ENCODE data around the gene ATG9A. TPM values are rescaled to one million over a fixed set of nuclear protein-coding genes. Genes with fewer than 3 reads are reported as not detected.
A peak's percentile ranks its signal among the peaks of the same experiment; 100 is the strongest.

The ATG9A gene
- total and polyA plus RNA-seq, 9 of the 15 experiments (the other 6 are each of a cell fraction or from before 2014, with no cell fraction given), result 0.25 to 65.6 (median 23.4) TPM

GRCh38 chr2:219177552-219178376 is 51.7 kb downstream of the ATG9A start, which contains the start of gene RETREG2 (continued):
- TF ChIP-seq, protein P1, sequence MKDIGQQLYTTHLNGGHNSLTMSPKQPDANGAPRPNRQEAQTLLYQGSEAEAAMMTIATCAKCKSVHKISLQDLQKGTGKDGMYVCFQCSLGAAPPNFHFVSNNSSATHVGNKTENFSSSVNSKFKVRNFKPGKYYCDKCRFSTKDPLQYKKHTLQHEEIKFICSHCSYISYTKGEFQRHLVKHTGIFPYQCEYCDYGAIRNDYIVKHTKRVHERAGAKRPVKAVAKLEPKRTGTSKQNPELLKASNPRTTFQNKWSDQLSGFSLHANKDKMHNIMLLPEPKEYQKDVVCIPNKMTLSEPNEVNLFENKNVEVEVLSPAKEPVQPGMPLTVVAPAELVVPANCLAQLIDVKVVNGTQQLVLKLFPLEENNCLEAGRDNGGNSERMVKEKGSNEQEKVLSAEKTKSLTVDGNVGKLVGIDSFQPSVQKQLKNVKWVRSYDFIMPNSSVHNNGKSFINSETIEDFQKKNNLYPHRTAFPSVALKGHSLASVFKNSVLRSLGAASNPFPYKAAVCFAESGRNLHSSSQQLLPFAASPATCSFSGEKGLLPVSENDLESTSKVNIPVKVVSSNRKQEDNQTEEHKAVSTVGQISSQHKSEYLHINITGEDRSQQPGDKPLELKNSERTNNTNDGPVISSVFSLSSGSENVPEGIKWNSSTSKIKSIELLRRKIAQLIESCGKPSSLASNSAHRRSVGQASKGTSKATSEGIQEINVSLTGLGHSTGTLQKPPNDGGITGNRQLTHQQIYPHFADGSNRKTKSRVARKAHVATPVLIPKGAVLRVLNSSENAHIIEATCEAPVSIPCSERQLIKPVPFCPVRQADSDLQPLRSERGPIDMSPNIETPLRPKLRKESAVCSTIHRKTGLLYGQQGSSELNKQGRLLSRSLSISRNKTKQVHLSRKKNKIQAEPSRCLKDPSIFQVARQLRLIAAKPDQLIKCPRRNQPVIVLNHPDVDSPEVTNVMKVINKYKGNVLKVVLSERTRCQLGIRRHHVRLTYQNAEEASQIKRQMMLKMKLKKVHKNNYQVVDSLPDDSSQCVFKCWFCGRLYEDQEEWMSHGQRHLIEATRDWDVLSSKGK (CRISPR knock-in tag; IDR thresholded peaks at IDR 0.05), result no peak
- no peak for TF ChIP-seq CAMTA2 (CRISPR knock-in tag; conservative IDR thresholded peaks at IDR 0.05)
- TF ChIP-seq MBD1 (CRISPR knock-in tag; IDR thresholded peaks at IDR 0.05), result no peak
- TF ChIP-seq, protein P2, sequence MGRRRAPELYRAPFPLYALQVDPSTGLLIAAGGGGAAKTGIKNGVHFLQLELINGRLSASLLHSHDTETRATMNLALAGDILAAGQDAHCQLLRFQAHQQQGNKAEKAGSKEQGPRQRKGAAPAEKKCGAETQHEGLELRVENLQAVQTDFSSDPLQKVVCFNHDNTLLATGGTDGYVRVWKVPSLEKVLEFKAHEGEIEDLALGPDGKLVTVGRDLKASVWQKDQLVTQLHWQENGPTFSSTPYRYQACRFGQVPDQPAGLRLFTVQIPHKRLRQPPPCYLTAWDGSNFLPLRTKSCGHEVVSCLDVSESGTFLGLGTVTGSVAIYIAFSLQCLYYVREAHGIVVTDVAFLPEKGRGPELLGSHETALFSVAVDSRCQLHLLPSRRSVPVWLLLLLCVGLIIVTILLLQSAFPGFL (CRISPR knock-in tag; IDR thresholded peaks at IDR 0.05), result no peak
- TF ChIP-seq, protein P3, sequence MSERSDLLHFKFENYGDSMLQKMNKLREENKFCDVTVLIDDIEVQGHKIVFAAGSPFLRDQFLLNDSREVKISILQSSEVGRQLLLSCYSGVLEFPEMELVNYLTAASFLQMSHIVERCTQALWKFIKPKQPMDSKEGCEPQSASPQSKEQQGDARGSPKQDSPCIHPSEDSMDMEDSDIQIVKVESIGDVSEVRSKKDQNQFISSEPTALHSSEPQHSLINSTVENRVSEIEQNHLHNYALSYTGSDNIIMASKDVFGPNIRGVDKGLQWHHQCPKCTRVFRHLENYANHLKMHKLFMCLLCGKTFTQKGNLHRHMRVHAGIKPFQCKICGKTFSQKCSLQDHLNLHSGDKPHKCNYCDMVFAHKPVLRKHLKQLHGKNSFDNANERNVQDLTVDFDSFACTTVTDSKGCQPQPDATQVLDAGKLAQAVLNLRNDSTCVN (CRISPR knock-in tag; IDR thresholded peaks at IDR 0.05), result 0 out of 2 replicates have a peak, but pooled peaks have one; percentile 69
- no peak for TF ChIP-seq MYBL2 (IDR thresholded peaks at IDR 0.05; ENCODE audit: low read depth)
- TF ChIP-seq MYBL2 (CRISPR knock-in tag; IDR thresholded peaks at IDR 0.05; ENCODE audit: borderline replicate concordance), result no peak
- TF ChIP-seq, protein P4, sequence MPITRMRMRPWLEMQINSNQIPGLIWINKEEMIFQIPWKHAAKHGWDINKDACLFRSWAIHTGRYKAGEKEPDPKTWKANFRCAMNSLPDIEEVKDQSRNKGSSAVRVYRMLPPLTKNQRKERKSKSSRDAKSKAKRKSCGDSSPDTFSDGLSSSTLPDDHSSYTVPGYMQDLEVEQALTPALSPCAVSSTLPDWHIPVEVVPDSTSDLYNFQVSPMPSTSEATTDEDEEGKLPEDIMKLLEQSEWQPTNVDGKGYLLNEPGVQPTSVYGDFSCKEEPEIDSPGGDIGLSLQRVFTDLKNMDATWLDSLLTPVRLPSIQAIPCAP (CRISPR knock-in tag; IDR thresholded peaks at IDR 0.05; ENCODE audit: borderline replicate concordance), result no peak
- TF ChIP-seq JUN (IDR thresholded peaks at IDR 0.05; ENCODE audit: borderline replicate concordance, low read depth, low read length), result peak; percentile 7; the same call in 1 of the 2 replicates
- TF ChIP-seq JUN (CRISPR knock-in tag; IDR thresholded peaks at IDR 0.05; ENCODE audit: borderline replicate concordance), result no peak
- 0 out of 2 replicates have a peak, but pooled peaks have one; percentile 44 for TF ChIP-seq L3MBTL2 (IDR thresholded peaks at IDR 0.05)
- TF ChIP-seq IFI16 (CRISPR knock-in tag; IDR thresholded peaks at IDR 0.05), result no peak
- peak; percentile 40 for TF ChIP-seq FOS (IDR thresholded peaks at IDR 0.05; ENCODE audit: extremely low read depth, insufficient read length)
- TF ChIP-seq THRB (CRISPR knock-in tag; conservative IDR thresholded peaks at IDR 0.05), result peak; percentile 72; the same call in 1 of the 2 replicates
